Heart left ventricle (tissue), 16 donors: Measurements from ENCODE around the gene B4GALT5. TPM values are rescaled to one million over a fixed set of nuclear protein-coding genes. Genes with fewer than 3 reads are reported as not detected.

Source experiments
- ATAC-seq, 4 donors: fragments of 200-7000 bp; cut with Tn5 transposase; one replicate each; pipeline ENCODE4 v1.9.1; 2020 to 2022; ENCODE audit warnings: moderate library complexity in 4 of 4, mild to moderate bottlenecking in 3 of 4, moderate number of reproducible peaks in 1 of 4
- DNase-seq, 5 donors: peaks; one replicate each; pipeline ENCODE4 v3.0.0-alpha.2; 2020
- H3K27ac ChIP-seq, 12 donors: fragments of 200-600 bp; sonication (generic) in 4 of 12; one replicate each; pipeline versions ENCODE4 v1.5.0 to v1.8.0; 2016 to 2022; ENCODE audit warnings: mild to moderate bottlenecking in 2 of 12
- H3K27me3 ChIP-seq, 9 donors: fragments of 200-600 bp; sonication (generic) in 2 of 9; one replicate each; pipeline versions ENCODE4 v1.5.1 to v1.8.0; 2016 to 2022; ENCODE audit warnings: mild to moderate bottlenecking in 3 of 9
- H3K36me3 ChIP-seq, 9 donors: fragments of 200-600 bp; sonication (generic) in 2 of 9; one replicate each; pipeline versions ENCODE4 v1.5.0 to v1.8.0; 2018 to 2022; ENCODE audit warnings: mild to moderate bottlenecking in 2 of 9
- H3K4me1 ChIP-seq, 12 donors: fragments of 200-600 bp; sonication (generic) in 4 of 12; one replicate each; pipeline versions ENCODE4 v1.5.0 to v1.8.0; 2016 to 2022; ENCODE audit warnings: mild to moderate bottlenecking in 3 of 12
- H3K4me3 ChIP-seq, 12 donors: fragments of 200-600 bp; sonication (generic) in 4 of 12; one replicate each; pipeline versions ENCODE4 v1.5.0 to v1.8.0; 2017 to 2022; ENCODE audit warnings: mild to moderate bottlenecking in 9 of 12, moderate library complexity in 4 of 12
- H3K9me3 ChIP-seq, 12 donors: fragments of 200-600 bp; sonication (generic) in 4 of 12; one replicate each; pipeline versions ENCODE4 v1.5.0 to v1.8.0; 2016 to 2022; ENCODE audit warnings: mild to moderate bottlenecking in 1 of 12
- POLR2A ChIP-seq, 2 donors: fragments of 450-650 bp; IDR thresholded peaks; one replicate each; pipeline ENCODE4 v1.6.1; 2017; ENCODE audit warnings: antibody characterized with exemption in 2 of 2, mild to moderate bottlenecking in 2 of 2, moderate library complexity in 2 of 2
- WGBS, 4 donors: extraction: QIAGEN DNeasy Blood & Tissue Kit in 2 of 4; methylation state at CpG; one replicate each; pipeline versions ENCODE4 v1.1.5 to v1.1.7; 2013 to 2018; 5-methylcytosine and 5-hydroxymethylcytosine counted together
- intact Hi-C, 10 donors: fragments of 100-400 bp; cut with DNase I; formaldehyde crosslinking; loops; one replicate each; pipeline versions ENCODE4 v1.11.1 to v1.14.2; 2022
- polyA plus RNA-seq, 2 donors: library from polyadenylated mRNA; stranded (reverse); fragments of 200-250 nt; gene quantifications; one replicate each; pipeline ENCODE4 v1.2.3, GENCODE V29; 2013
- total RNA-seq, 9 donors: library from RNA; depleted of rRNA in 2 of 9; stranded (reverse); fragments of >200 nt in 2 of 9; fragmentation: NEBNext Ultra II Directional in 3 of 9; extraction: Animal tissue kit (Norgen Biotek cat#: 25700) in 3 of 9; gene quantifications; one replicate each; pipeline versions ENCODE4 v1.1.0 to v1.2.4, GENCODE V29; 2016 to 2023
- TF ChIP-seq, protein P1 (sequence below), 12 donors: fragments of 200-600 bp; sonication (generic) in 4 of 12; IDR thresholded peaks; one replicate each; pipeline versions ENCODE4 v1.5.0 to v1.8.0; 2018 to 2022; ENCODE audit warnings: antibody characterized with exemption in 12 of 12, mild to moderate bottlenecking in 5 of 12
- donor health status: ischemic (EF 13 %, LVEDD 7.1; RV severe dilation, severe dysfunction).
- donor health status: healthy with polysubstance abuse.
- donor health status: DM: no; HTN: yes; CAD: no.
- donor health status: DM: no; HTN: no; CAD: no.
- donor health status: ischemic (EF 25% LVEDD 6.9; RV normal size, moderate dysfunction).
- donor health status: ischemic (EF 25% LVEDD 5.7; RV mildly dilated, moderate dysfunction).
- donor health status: healthy.
- donor health status: DM: yes; HTN: yes; CAD: no.
- donor health status: ischemic (EF 35%, LVEDD 5.7; RV mildly dilated, moderate dysfunction).
- donor health status: nonischemic (EF 11% LVEDD 7.7; RV severe dilation, severe dysfunction).
- donor health status: DM: yes; HTN: yes; CAD: no.
- donor health status: PGD.
- donor health status: ischemic (EF 29% LVEDD 5.4; RV normal size, mild dysfunction).
- donor health status: nonischemic (EF 23%, LVEDD 6.1; RV moderate dilation, normal function).

B4GALT5 gene
- total and polyA plus RNA-seq, 11 donors = 7.0 to 60.4 (median 29.3) TPM

DNA sequence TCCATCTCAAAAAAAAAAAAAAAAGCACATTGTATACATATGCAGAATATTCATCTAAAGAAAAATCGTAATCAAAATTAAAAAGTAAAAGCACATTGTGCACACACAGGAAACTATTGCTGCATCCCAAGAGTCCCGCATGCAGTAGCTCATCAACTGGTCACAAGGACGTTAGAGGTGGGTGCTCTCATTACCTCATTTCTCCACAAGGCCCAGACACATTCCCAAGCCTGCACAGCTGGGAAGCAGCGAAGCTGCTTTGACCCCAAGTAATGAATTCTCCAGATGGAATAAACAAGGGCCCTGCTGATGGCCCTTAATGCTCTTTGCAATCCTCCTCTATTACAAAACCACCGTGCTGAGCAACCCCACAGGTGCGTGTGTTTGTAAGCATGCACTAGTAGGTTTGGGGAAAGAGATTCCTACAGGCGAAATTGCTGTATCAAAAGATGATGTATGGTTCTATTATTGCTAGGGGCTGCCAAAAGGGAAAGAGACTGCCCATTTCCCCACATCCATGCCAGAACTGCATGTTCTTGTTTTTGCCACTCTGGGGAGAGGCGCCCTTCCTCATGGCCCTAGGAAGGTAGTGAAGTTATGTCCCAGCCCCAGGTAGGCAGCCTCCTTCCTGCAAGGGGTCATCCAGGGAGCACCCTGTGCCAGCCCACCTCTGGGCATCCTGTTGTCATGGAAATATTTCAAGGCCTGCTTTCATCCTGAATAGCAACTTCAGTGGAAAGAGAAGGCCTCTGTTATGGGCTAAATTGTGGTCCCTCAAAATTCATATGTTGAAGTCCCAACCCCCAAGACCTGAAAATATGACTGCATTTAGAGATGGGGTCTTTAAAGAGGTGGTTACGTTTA, 111.1 kb downstream of the B4GALT5 start:
- Histone ChIP-seq H3K4me1 (peaks cover 0 to 8% (median 0%) of the 10 kb centered on the region in 12 donors), H3K36me3 (no peaks in the 10 kb centered on the region), H3K4me3 (no peak overlapping the region), H3K27me3 (peaks cover 0 to 2% (median 0%) of the 10 kb centered on the region in 9 donors), H3K9me3 (peaks cover 0 to 4% (median 0%) of the 10 kb centered on the region in 12 donors), H3K27ac (peak overlapping the region in 4 of 12 donors; percentile 15 to 57 (median 34))
- 62 to 82% (median 74%) methylated on average over 8 to 9 of the region's 9 CpGs for WGBS, 4 donors
- DNase-seq = peak in 1 of 5 donors; percentile 25
- ATAC-seq = peak; percentile 21 to 64 (median 48)
- TF ChIP-seq POLR2A (IDR thresholded peaks at IDR 0.05) = no peak
- TF ChIP-seq, protein P1, sequence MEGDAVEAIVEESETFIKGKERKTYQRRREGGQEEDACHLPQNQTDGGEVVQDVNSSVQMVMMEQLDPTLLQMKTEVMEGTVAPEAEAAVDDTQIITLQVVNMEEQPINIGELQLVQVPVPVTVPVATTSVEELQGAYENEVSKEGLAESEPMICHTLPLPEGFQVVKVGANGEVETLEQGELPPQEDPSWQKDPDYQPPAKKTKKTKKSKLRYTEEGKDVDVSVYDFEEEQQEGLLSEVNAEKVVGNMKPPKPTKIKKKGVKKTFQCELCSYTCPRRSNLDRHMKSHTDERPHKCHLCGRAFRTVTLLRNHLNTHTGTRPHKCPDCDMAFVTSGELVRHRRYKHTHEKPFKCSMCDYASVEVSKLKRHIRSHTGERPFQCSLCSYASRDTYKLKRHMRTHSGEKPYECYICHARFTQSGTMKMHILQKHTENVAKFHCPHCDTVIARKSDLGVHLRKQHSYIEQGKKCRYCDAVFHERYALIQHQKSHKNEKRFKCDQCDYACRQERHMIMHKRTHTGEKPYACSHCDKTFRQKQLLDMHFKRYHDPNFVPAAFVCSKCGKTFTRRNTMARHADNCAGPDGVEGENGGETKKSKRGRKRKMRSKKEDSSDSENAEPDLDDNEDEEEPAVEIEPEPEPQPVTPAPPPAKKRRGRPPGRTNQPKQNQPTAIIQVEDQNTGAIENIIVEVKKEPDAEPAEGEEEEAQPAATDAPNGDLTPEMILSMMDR (IDR thresholded peaks at IDR 0.05) = no peak
- intact Hi-C loops = loop anchor here in 2 of 10 donors (10.0 kb wide), 1 partner anchor 268 kb away; no protein-coding TSS in a partner anchor

DNA sequence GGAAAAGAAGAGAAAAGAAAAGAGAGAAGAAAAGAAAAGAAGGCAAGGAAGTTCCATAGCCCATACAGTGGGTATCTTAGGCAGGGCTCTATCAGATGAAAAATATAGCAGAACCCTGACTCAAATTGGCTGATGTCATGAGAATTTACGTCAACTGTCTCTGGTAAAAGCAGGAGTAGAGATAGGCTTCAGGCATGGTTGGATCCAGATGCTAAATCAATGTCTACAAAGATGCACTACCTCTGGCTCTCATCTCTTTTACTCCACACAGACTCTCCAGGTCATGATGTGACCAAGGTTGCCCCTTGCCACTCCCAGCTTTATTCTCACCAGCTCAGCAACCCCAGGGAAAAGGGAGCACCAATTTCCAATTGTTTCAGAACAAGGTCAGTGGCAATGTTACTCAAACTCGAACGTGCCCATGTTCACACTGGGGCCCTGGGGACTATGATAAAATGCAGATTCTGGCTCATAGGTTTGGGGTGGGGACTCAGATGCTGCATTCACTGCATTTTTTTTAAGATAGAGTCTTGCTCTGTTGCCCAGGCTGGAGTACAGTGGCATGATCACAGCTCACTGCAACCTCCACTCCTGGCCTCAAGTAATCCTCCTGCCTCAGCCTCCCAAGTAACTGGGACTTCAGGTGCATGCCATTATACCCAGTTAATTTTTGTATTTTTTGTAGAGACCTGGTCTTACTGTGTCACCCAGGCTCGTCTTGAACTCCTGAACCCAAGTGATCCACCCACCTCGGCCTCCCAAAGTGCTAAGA, 112.3 kb downstream of the B4GALT5 start:
- TF ChIP-seq, protein P1 (IDR thresholded peaks at IDR 0.05) = no peak
- no peak for TF ChIP-seq POLR2A (IDR thresholded peaks at IDR 0.05)
- intact Hi-C loops = loop anchor here in 2 of 10 donors (10.0 kb wide), 1 partner anchor 267 kb away; no protein-coding TSS in a partner anchor
- 89 to 91% (median 90%) methylated on average over 5 of the region's 5 CpGs for WGBS, 4 donors
- H3K4me1 ChIP-seq = peaks cover 0 to 8% (median 2%) of the 10 kb centered on the region in 12 donors
- DNase-seq = no peak
- ATAC-seq = no peak
- H3K27ac ChIP-seq = no peak overlapping the region
- no peaks in the 10 kb centered on the region for H3K27me3 ChIP-seq
- H3K9me3 ChIP-seq = peaks cover 0 to 4% (median 0%) of the 10 kb centered on the region in 12 donors
- H3K4me3 ChIP-seq = no peak overlapping the region
- H3K36me3 ChIP-seq = no peaks in the 10 kb centered on the region

DNA sequence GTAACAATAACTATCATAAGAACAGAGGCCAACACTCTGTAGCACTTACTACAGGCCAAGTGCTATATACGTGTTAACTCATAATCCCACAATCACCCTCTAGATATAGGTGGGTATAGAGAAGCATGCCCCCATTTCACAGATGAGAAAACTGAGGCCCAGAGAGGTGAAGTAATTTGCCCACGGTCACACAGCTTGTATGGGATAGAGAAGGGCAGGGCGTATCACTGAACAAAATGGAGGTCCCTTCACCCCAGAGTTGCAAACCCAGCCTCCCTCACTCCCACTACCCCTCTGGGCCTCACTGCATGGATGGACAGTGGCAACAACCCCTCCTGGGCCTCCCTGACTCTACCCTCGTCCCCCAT, 113.9 kb downstream of the B4GALT5 start:
- no peaks in the 10 kb centered on the region for H3K27me3 ChIP-seq
- intact Hi-C loops = loop anchor here in 3 of 10 donors (5.0 to 10.0 kb wide), 2 partner anchors 37 to 265 kb away; no protein-coding TSS in a partner anchor
- DNase-seq = no peak
- H3K9me3 ChIP-seq = peaks cover 0 to 4% (median 0%) of the 10 kb centered on the region in 12 donors
- H3K36me3 ChIP-seq = no peaks in the 10 kb centered on the region
- no peak for ATAC-seq
- TF ChIP-seq POLR2A (IDR thresholded peaks at IDR 0.05) = no peak
- TF ChIP-seq, protein P1 (IDR thresholded peaks at IDR 0.05) = no peak
- no peak overlapping the region for H3K27ac ChIP-seq
- H3K4me3 ChIP-seq = no peak overlapping the region
- peaks cover 0 to 25% (median 9%) of the 10 kb centered on the region in 12 donors for H3K4me1 ChIP-seq
- WGBS, 4 donors = 93 to 96% (median 94%) methylated on average over 4 of the region's 4 CpGs
